Muscle layer of colon (tissue), 2 donors: ENCODE measurements around the gene SCAMP3.
"Not testable (repeated sequence)": the region's sequence is repeated elsewhere in the genome, so short reads cannot be mapped to it uniquely, and the experiment has no call there.

Source experiments
- H3K27ac ChIP-seq: one replicate; pipeline ENCODE4 v1.7.0; 2013; ENCODE audit warnings: low read depth, mild to moderate bottlenecking, low read length, moderate library complexity
- H3K27me3 ChIP-seq, 2 donors: one replicate each; pipeline ENCODE4 v1.7.0; 2013; ENCODE audit warnings: low read length in 2 of 2, mild to moderate bottlenecking in 2 of 2; ENCODE audit not compliant: insufficient read depth in 2 of 2, control insufficient read depth in 1 of 2
- H3K36me3 ChIP-seq: one replicate; pipeline ENCODE4 v1.7.0; 2013; ENCODE audit warnings: mild to moderate bottlenecking, low read length; ENCODE audit not compliant: insufficient read depth
- H3K4me1 ChIP-seq: one replicate; pipeline ENCODE4 v1.7.0; 2013; ENCODE audit warnings: mild to moderate bottlenecking, low read length; ENCODE audit not compliant: insufficient read depth
- H3K4me3 ChIP-seq, 2 donors: one replicate each; pipeline ENCODE4 v1.7.0; 2013; ENCODE audit warnings: low read length in 2 of 2, low read depth in 1 of 2, mild to moderate bottlenecking in 1 of 2, moderate library complexity in 1 of 2
- H3K9ac ChIP-seq: one replicate; pipeline ENCODE4 v1.7.0; 2013; ENCODE audit warnings: low read length
- H3K9me3 ChIP-seq: one replicate; pipeline ENCODE4 v1.7.0; 2013; ENCODE audit warnings: mild to moderate bottlenecking, low read length
- donor health status: abdominal sarcoma.
- donor health status: Adenocarcinoma of cecum.

The SCAMP3 gene

GRCh38 chr1:155235375-155235774 is 26.8 kb downstream of the SCAMP3 start:
- H3K4me1 ChIP-seq = peaks cover 17% of the 10 kb centered on the region

GRCh38 chr1:155233502-155233901 is 28.7 kb downstream of the SCAMP3 start:
- not testable (repeated sequence) for H3K9ac ChIP-seq, H3K27me3 ChIP-seq, H3K4me3 ChIP-seq, H3K27ac ChIP-seq, H3K9me3 ChIP-seq
- Histone ChIP-seq H3K36me3 (peaks cover 10% of the 10 kb centered on the region), H3K4me1 (peaks cover 15% of the 10 kb centered on the region)

More at GRCh38 chr1:155235375-155235774, 26.8 kb downstream of the SCAMP3 start:
- H3K9me3 ChIP-seq, H3K4me3 ChIP-seq, H3K9ac ChIP-seq, H3K27ac ChIP-seq, H3K27me3 ChIP-seq: not testable (repeated sequence)
- H3K36me3 ChIP-seq = peaks cover 15% of the 10 kb centered on the region

- Histone ChIP-seq H3K27ac (peak overlapping the region; percentile 52), H3K4me1 (peaks cover 22% of the 10 kb centered on the region)
- not testable (repeated sequence) for H3K9me3 ChIP-seq, H3K9ac ChIP-seq, H3K36me3 ChIP-seq, H3K27me3 ChIP-seq, H3K4me3 ChIP-seq
Observed at GRCh38 chr1:155232001-155232978, 29.9 kb downstream of the SCAMP3 start.

- not testable (repeated sequence) for H3K9me3 ChIP-seq, H3K4me3 ChIP-seq, H3K9ac ChIP-seq, H3K27me3 ChIP-seq, H3K36me3 ChIP-seq, H3K27ac ChIP-seq
- peaks cover 29% of the 10 kb centered on the region for H3K4me1 ChIP-seq
Observed at GRCh38 chr1:155231302-155231701, 30.9 kb downstream of the SCAMP3 start.

GRCh38 chr1:155228096-155228427 is 34.1 kb downstream of the SCAMP3 start:
- Histone ChIP-seq H3K36me3 (no peaks in the 10 kb centered on the region), H3K4me1 (peaks cover 36% of the 10 kb centered on the region), H3K9me3 (no peaks in the 10 kb centered on the region), H3K27me3 (no peaks in the 10 kb centered on the region), H3K27ac (peak overlapping the region; percentile 62), H3K9ac (peak overlapping the region; percentile 66), H3K4me3 (peak overlapping the region; percentile 36 to 75)

- no peaks in the 10 kb centered on the region for H3K27me3 ChIP-seq
- no peaks in the 10 kb centered on the region for H3K36me3 ChIP-seq
- H3K9ac ChIP-seq = peak overlapping the region; percentile 66
- H3K9me3 ChIP-seq = no peaks in the 10 kb centered on the region
- H3K27ac ChIP-seq = peak overlapping the region; percentile 62
- H3K4me1 ChIP-seq = peaks cover 31% of the 10 kb centered on the region
- H3K4me3 ChIP-seq = peak overlapping the region; percentile 44 to 75
Observed at GRCh38 chr1:155227261-155228095, 34.7 kb downstream of the SCAMP3 start.

- Histone ChIP-seq H3K4me1 (peaks cover 25% of the 10 kb centered on the region), H3K27me3 (no peaks in the 10 kb centered on the region), H3K9me3 (no peaks in the 10 kb centered on the region), H3K4me3 (peak overlapping the region; percentile 44 to 75), H3K9ac (peak overlapping the region; percentile 26), H3K27ac (peak overlapping the region; percentile 62), H3K36me3 (no peaks in the 10 kb centered on the region)
Observed at GRCh38 chr1:155226910-155227260, 35.3 kb downstream of the SCAMP3 start.

- Histone ChIP-seq H3K27me3 (no peaks in the 10 kb centered on the region), H3K9ac (peak overlapping the region; percentile 26), H3K9me3 (no peaks in the 10 kb centered on the region), H3K4me1 (peaks cover 21% of the 10 kb centered on the region), H3K36me3 (no peaks in the 10 kb centered on the region), H3K27ac (peak overlapping the region; percentile 62), H3K4me3 (peak overlapping the region; percentile 44 to 75)
Observed at GRCh38 chr1:155226188-155226909, 35.8 kb downstream of the SCAMP3 start.

- H3K27me3 ChIP-seq, H3K4me3 ChIP-seq, H3K9me3 ChIP-seq, H3K36me3 ChIP-seq, H3K9ac ChIP-seq, H3K27ac ChIP-seq: not testable (repeated sequence)
- peaks cover 21% of the 10 kb centered on the region for H3K4me1 ChIP-seq
Observed at GRCh38 chr1:155225404-155225759, 36.8 kb downstream of the SCAMP3 start.

GRCh38 chr1:155223047-155223446 is 39.1 kb downstream of the SCAMP3 start:
- Histone ChIP-seq H3K36me3 (no peaks in the 10 kb centered on the region), H3K4me3 (no peak overlapping the region), H3K9ac (no peak overlapping the region), H3K27me3 (no peaks in the 10 kb centered on the region), H3K4me1 (peaks cover 23% of the 10 kb centered on the region), H3K9me3 (no peaks in the 10 kb centered on the region), H3K27ac (no peak overlapping the region)
